KOPT-K1 (cell line): ENCODE data around the gene LCP2.

Experiments
- H3K27ac ChIP-seq: fragments of 200-600 bp; sonication (generic); 2 replicates; pipeline ENCODE4 v1.5.1; 2016; ENCODE audit warnings: antibody characterized with exemption, mild to moderate bottlenecking, low read depth, low read length; ENCODE audit not compliant: poor library complexity, severe bottlenecking
- H3K36me3 ChIP-seq: fragments of 200-600 bp; sonication (generic); 2 replicates; pipeline ENCODE4 v1.5.1; 2017; ENCODE audit warnings: antibody characterized with exemption, mild to moderate bottlenecking, low read length, moderate library complexity; ENCODE audit not compliant: insufficient read depth
- H3K9me3 ChIP-seq: fragments of 200-600 bp; sonication (generic); 2 replicates; pipeline ENCODE4 v1.5.1; 2017; ENCODE audit warnings: antibody characterized with exemption, low read length, mild to moderate bottlenecking; ENCODE audit not compliant: insufficient read depth, poor library complexity, severe bottlenecking

LCP2 gene

DNA sequence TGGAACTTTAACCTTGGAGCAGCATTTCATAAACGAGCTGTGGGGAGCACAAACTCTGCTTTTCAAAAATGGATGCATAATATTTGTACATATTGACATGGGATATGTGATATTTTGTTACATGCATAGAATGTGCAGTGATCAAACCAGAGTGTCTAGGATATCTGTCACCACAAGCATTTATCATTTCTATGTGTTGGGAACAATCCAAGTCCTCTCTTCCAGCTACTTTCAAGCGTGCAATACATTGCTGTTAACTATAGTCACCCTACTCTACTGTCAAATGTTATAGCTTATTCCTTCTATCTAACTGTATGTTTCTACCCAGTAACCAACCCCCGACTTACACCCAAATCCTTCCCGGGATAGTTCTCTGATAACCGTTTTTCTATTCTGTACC, 79.7 kb downstream of the LCP2 start:
- Histone ChIP-seq H3K27ac (no peak overlapping the region), H3K9me3 (no peaks in the 10 kb centered on the region), H3K36me3 (no peaks in the 10 kb centered on the region)

DNA sequence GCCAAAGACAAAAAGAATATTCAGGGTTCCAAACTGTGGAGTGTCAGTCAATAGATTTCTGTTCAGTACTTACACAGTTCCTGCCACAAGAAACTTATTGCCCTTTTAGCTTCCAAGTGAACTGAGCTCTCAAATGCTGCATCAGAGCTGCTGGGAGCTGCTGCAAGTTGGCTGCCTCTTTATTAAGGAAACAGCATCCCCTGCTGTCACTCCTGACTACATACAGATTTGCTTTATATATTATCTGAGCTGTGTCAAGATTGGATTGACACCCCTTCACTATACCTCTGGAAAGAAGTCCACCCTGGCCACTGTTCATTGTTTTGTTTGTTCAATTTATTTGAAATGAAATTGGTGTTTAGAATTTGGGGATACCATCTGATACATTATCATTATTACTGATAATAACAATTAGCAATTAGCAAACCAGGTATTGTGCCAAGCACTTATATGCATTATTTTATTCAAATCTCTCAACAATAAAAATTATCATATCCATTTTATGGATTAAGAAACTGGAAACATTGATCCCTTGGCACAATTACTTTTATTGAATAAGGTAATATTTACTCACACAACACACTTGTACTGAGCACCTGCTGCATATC, 81.2 kb downstream of the LCP2 start:
- Histone ChIP-seq H3K9me3 (no peaks in the 10 kb centered on the region), H3K27ac (no peak overlapping the region), H3K36me3 (no peaks in the 10 kb centered on the region)

DNA sequence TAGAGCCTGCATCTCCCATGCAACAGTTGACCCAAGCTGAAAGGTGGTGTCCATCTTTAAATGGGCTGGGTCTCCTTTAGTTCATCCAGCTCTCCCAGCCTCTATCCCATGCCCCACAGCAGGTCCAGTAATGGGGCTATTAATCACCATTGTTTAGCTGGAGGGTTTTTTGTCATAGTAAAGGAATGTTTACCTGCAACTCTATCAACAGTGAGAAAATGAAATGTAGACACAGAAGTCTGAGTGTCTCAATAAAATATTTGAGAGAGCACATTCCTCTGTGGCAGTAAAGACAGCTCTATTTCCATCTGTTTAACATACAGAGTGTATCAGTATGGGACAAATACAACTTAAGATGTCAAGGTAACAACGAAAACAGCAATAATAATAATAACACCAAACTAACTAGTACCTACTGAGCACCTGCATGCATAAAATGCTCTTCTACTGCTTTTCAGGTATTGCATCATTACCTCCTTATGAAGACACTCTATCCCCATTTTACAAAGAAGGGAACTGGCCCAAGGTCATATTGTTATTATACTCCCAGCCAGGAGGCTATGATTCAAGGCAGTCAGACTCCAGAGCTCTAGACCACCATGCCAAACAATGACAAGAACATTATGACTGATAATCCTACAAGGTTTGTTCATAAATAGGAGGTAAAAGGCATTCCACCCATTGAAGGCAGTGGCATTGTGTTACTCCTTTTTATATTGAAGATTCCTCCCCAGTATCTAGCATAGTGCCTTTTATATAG, 85.8 kb downstream of the LCP2 start:
- Histone ChIP-seq H3K27ac (no peak overlapping the region), H3K9me3 (no peaks in the 10 kb centered on the region), H3K36me3 (no peaks in the 10 kb centered on the region)

DNA sequence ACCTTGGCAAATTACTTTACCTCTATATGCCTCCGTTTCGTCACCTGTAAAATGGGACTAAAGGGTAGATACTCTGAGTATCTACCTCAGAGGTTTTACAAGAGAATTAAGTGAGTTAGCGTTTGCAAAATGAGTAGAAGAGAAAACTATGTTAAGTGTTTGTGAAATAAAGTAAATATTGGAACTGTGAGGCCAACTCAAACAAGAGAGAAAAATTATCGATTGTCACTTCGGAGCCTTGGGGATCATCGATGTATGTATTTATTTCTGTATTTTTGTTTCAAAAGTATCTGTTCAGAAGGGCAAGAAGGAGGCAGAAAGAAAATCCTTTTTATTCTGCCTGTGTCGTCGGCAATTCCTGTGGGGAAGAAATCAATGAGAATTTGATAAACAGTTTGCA, 90.6 kb downstream of the LCP2 start:
- Histone ChIP-seq H3K27ac (no peak overlapping the region), H3K36me3 (no peaks in the 10 kb centered on the region), H3K9me3 (no peaks in the 10 kb centered on the region)

DNA sequence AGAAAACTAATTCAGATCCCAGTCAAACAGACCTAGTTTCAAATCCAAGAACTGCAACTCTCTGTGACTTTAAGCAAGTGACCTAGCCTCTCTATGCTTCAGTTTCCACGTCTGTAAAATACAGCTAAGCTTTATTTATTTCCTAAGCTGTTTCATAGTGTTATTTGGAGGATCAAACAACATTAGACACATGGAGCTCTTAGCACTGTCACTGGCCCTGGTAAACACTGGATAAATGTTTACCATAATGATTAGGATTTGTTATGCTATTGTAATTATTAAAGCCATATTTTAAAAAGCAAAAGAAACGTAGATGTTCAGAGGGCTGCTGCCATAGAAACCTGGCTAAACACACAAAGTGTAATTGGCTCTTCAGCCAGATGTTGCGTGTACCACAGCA, 91.4 kb downstream of the LCP2 start:
- no peaks in the 10 kb centered on the region for H3K9me3 ChIP-seq
- H3K36me3 ChIP-seq, result no peaks in the 10 kb centered on the region
- H3K27ac ChIP-seq, result no peak overlapping the region

DNA sequence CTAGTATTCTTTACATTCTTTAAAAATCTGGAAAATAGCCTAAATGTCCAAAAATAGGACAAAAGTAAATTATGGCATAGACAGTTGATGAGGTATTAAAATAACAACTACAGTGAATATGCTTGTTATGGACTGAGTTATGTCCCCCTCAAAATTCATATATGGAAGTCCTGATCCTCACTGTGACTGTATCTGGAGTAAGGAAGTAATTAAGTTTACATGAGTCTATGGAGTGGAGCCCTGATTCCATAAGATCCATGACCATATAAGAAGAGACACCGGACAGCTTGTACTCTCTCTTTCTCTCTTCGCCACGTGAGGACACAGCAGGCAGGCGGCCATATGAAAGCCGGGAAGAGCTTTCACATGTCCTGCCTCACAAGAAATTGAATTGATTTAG, 93.4 kb downstream of the LCP2 start:
- H3K9me3 ChIP-seq, result no peaks in the 10 kb centered on the region
- H3K27ac ChIP-seq, result no peak overlapping the region
- no peaks in the 10 kb centered on the region for H3K36me3 ChIP-seq

DNA sequence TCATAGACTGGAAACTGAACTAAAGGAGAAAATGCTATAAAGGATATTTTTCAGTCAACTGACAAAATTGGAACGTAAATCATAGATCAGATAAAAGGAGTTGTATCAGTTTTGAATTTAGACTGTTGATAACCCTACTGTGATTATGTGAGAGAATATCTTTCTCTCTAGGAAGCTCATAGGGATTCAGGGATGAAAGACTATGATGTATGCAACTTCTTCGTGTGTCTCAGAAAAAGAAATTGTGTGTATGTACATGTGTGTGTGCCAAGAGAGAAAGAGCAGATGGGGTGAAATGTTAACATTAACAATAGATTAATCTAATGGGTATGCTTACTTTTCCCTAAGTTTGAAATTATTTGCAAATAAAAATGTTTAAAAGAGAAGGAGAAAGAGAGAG, 95.5 kb downstream of the LCP2 start:
- Histone ChIP-seq H3K9me3 (no peaks in the 10 kb centered on the region), H3K27ac (no peak overlapping the region), H3K36me3 (no peaks in the 10 kb centered on the region)

DNA sequence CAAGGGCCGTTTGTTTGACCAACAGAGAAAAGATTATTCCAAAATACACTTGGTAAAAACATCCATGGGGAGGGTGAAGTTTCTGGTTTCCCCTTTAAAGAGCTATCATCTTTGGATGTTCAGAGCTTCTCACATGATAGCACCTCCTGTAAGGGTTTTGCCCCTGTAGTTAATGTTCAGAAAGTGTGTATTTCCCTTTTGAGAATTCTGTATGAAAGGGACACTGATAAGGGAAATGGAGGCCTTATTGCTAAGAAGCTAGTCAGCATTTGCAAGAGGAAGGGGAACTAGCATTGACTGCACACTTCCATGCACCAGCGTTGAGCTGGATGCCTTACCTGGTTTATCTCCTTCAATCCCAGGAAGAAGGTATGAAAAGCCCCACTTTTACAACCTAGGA, 96.3 kb downstream of the LCP2 start:
- Histone ChIP-seq H3K9me3 (no peaks in the 10 kb centered on the region), H3K36me3 (no peaks in the 10 kb centered on the region), H3K27ac (no peak overlapping the region)

DNA sequence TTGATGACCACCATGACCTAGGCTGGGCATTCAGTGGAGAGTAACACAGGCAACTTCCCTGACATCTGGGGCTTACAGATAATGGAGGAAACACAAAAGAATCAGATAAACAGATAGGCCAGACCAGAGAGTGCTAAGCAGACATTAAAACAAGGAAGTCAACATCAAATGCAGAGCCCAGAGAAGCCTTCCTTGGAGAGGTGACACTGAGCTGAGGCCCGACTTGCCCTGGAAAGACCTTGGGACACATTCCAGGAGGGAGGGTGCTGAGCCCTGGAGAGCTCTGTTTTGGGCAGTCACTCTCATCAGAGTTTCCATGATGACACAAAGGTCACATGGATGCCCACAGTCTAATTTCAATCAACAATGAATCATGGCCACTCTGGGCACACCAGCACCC, 96.7 kb downstream of the LCP2 start:
- Histone ChIP-seq H3K36me3 (no peaks in the 10 kb centered on the region), H3K27ac (no peak overlapping the region), H3K9me3 (no peaks in the 10 kb centered on the region)
